ENCODE data around the gene NACC2. TPM values are rescaled to one million over a fixed set of nuclear protein-coding genes. Genes with fewer than 3 reads are reported as not detected.

Gene NACC2
- total and polyA plus RNA-seq, 2 of the 8 experiments (the other 6 are each of a cell fraction or from before 2014, with no cell fraction given) = 8.3 to 14.0 TPM

GRCh38 chr9:136010176-136010575 is 84.9 kb downstream of the NACC2 start (continued):
- TF ChIP-seq CHD7 (IDR thresholded peaks at IDR 0.05; ENCODE audit: insufficient replicate concordance, low read length) (no peak), CTBP2 (IDR thresholded peaks at IDR 0.05; ENCODE audit: borderline replicate concordance, insufficient read depth, insufficient read length, low read length) (no peak), RBBP5 (IDR thresholded peaks at IDR 0.05; ENCODE audit: borderline replicate concordance, low read depth, low read length) (no peak), SP1 (IDR thresholded peaks at IDR 0.05; ENCODE audit: low read depth, low read length) (no peak), SAP30 (IDR thresholded peaks at IDR 0.05; ENCODE audit: insufficient read depth, insufficient replicate concordance, low read length) (no peak), E2F6 (IDR thresholded peaks at IDR 0.05) (no peak)
